ENCODE data around the gene NUF2. TPM values are rescaled to one million over a fixed set of nuclear protein-coding genes. Genes with fewer than 3 reads are reported as not detected.

The NUF2 gene
- total RNA-seq, 1 experiment from 2014 or later: 23.8 TPM

DNA sequence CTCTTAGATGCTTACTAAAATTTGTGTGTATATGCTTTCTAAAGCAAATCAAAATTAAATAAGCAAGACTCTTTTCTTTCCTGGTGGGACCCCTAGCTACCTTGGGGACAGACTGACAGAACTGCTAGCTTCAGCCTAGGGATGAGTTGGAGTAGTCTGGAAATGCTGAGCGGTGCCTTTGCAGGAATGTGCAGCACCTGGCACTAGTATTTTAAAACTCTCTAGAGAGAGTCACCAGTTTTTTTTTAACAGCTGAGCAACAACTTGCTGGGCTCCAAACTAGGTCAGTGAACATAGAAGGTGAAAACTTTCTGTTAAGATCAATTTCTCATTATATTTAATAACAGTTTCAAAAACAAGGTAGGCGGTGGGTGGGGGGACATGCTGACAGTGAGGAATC lies 56.8 kb downstream of the NUF2 start:
- Mint-ChIP-seq H3K36me3 (ENCODE audit: insufficient read depth, unreplicated experiment) (no peaks in the 10 kb centered on the region), H3K4me3 (ENCODE audit: unreplicated experiment) (no peak overlapping the region), H3K27me3 (ENCODE audit: insufficient read depth, unreplicated experiment) (peaks cover 45% of the 10 kb centered on the region), H3K27ac (ENCODE audit: low read depth, unreplicated experiment) (no peak overlapping the region), H3K9me3 (ENCODE audit: unreplicated experiment) (no peaks in the 10 kb centered on the region), H3K4me1 (ENCODE audit: insufficient read depth, unreplicated experiment) (no peaks in the 10 kb centered on the region)
- no peak for TF ChIP-seq CTCF (IDR thresholded peaks at IDR 0.05; ENCODE audit: unreplicated experiment)
- intact Hi-C loops (cut with micrococcal nuclease): no loop called here
- ChIA-PET CTCF (interaction anchor here (0.7 kb wide), 3 partner anchors 10 to 261 kb away, joined by 3 to 6 read pairs (median 3); no protein-coding TSS in a partner anchor), POLR2A (no interaction called here)
- DNase-seq (ENCODE audit: unreplicated experiment): no peak
- no TSS peak for BruUV-seq (replicated peaks)

DNA sequence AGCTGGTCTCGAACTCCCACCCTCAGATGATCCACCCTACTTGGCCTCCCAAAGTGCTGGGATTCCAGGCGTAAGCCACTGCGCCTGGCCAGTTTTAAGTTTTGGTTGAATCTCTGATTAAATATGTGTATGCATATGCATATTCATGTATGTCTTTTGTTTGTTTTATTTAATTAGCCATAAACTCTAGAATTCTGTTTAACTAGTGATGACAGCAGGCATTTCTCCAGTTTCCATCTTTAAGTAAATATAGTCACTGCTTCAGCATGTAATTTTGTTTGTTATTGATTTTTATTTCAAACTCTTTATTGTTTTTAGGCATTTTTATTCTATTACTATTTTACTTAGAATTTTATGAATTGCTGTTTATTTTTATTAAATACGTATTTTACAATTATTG lies 58.0 kb downstream of the NUF2 start:
- no peak for TF ChIP-seq CTCF (IDR thresholded peaks at IDR 0.05; ENCODE audit: unreplicated experiment)
- H3K27ac Mint-ChIP-seq (ENCODE audit: low read depth, unreplicated experiment): no peak overlapping the region
- BruUV-seq (replicated peaks): no TSS peak
- H3K27me3 Mint-ChIP-seq (ENCODE audit: insufficient read depth, unreplicated experiment): peaks cover 33% of the 10 kb centered on the region
- H3K4me3 Mint-ChIP-seq (ENCODE audit: unreplicated experiment): no peak overlapping the region
- no peaks in the 10 kb centered on the region for H3K36me3 Mint-ChIP-seq (ENCODE audit: insufficient read depth, unreplicated experiment)
- CTCF ChIA-PET: interaction anchor here (0.7 kb wide), 1 partner anchor 1781 kb away, joined by 3 read pairs; no protein-coding TSS in a partner anchor
- DNase-seq (ENCODE audit: unreplicated experiment): no peak
- no peaks in the 10 kb centered on the region for H3K4me1 Mint-ChIP-seq (ENCODE audit: insufficient read depth, unreplicated experiment)
- H3K9me3 Mint-ChIP-seq (ENCODE audit: unreplicated experiment): no peaks in the 10 kb centered on the region
- POLR2A ChIA-PET: interaction anchor here (0.7 kb wide), 1 partner anchor 30 kb away, joined by 4 read pairs; no protein-coding TSS in a partner anchor
- intact Hi-C loops (cut with micrococcal nuclease): no loop called here

DNA sequence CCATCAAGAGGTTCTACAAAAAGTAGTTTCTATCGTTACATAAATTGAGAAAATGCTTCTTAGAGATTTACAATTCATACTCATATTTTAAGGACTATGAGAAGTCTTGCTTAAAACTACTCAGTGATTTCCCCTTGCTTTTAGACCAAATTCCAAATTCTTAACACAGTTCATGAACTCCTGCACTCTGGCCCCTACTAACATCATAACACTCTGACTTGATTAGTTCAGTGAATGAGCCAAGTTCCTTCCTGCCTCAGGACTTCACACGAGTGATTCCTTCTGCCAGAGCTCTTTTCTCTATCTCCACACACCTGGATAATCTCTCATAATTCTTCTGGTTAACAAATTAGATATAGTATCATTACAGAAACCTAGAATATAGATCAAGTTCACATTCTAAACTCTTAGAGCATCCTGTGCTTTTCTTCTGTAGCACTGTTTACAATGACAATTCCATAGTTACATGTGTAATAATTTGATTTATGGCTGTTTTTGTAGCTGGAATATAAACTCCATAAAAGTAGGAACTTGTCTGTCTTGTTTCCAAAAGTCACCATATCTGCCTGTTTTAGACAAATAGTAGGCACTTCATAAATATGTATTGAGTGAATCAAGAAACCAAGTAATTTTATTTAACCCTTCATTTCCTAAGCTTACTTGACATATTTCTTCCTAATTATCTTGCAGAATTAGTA lies 59.9 kb downstream of the NUF2 start:
- BruUV-seq (replicated peaks): no TSS peak
- CTCF ChIA-PET: interaction anchor here (0.5 to 2.3 kb wide), 9 partner anchors 8 to 1692 kb away, joined by 3 to 8 read pairs (median 3); no protein-coding TSS in a partner anchor
- no peaks in the 10 kb centered on the region for H3K4me1 Mint-ChIP-seq (ENCODE audit: insufficient read depth, unreplicated experiment)
- TF ChIP-seq CTCF (IDR thresholded peaks at IDR 0.05; ENCODE audit: unreplicated experiment): no peak
- peaks cover 35% of the 10 kb centered on the region for H3K27me3 Mint-ChIP-seq (ENCODE audit: insufficient read depth, unreplicated experiment)
- POLR2A ChIA-PET: interaction anchor here (0.9 to 1.1 kb wide), 2 partner anchors 19 to 21 kb away, joined by 3 to 4 read pairs; no protein-coding TSS in a partner anchor
- no peak overlapping the region for H3K4me3 Mint-ChIP-seq (ENCODE audit: unreplicated experiment)
- no peak for DNase-seq (ENCODE audit: unreplicated experiment)
- H3K27ac Mint-ChIP-seq (ENCODE audit: low read depth, unreplicated experiment): no peak overlapping the region
- intact Hi-C loops (cut with micrococcal nuclease): no loop called here
- no peaks in the 10 kb centered on the region for H3K9me3 Mint-ChIP-seq (ENCODE audit: unreplicated experiment)
- no peaks in the 10 kb centered on the region for H3K36me3 Mint-ChIP-seq (ENCODE audit: insufficient read depth, unreplicated experiment)

- TF ChIP-seq CTCF (IDR thresholded peaks at IDR 0.05; ENCODE audit: unreplicated experiment): no peak
- BruUV-seq (replicated peaks): no TSS peak
- H3K9me3 Mint-ChIP-seq (ENCODE audit: unreplicated experiment): no peaks in the 10 kb centered on the region
- no peaks in the 10 kb centered on the region for H3K4me1 Mint-ChIP-seq (ENCODE audit: insufficient read depth, unreplicated experiment)
- ChIA-PET POLR2A (no interaction called here), CTCF (interaction anchor here (0.5 to 2.3 kb wide), 6 partner anchors 8 to 1691 kb away, joined by 3 to 8 read pairs (median 4); no protein-coding TSS in a partner anchor)
- intact Hi-C loops (cut with micrococcal nuclease): no loop called here
- no peak for DNase-seq (ENCODE audit: unreplicated experiment)
- H3K4me3 Mint-ChIP-seq (ENCODE audit: unreplicated experiment): no peak overlapping the region
- no peaks in the 10 kb centered on the region for H3K36me3 Mint-ChIP-seq (ENCODE audit: insufficient read depth, unreplicated experiment)
- peaks cover 43% of the 10 kb centered on the region for H3K27me3 Mint-ChIP-seq (ENCODE audit: insufficient read depth, unreplicated experiment)
- no peak overlapping the region for H3K27ac Mint-ChIP-seq (ENCODE audit: low read depth, unreplicated experiment)
These were observed 60.6 kb downstream of the NUF2 start for GRCh38 chr1:163382395-163382794.
